ENCODE data around the gene ST6GAL1.

GRCh38 chr3:187026317-187026670 lies 96.0 kb downstream of the ST6GAL1 start:
- TF ChIP-seq CTCF (IDR thresholded peaks at IDR 0.05; ENCODE audit: insufficient read depth, low read depth, low read length) (no peak), EZH2 (IDR thresholded peaks at IDR 0.05; ENCODE audit: insufficient read depth, low read length) (no peak)

Measured in astrocyte (in vitro differentiated cells and primary cell).